Measurements from ENCODE around the gene PEX14. TPM values are rescaled to one million over a fixed set of nuclear protein-coding genes. Genes with fewer than 3 reads are reported as not detected.
A peak's percentile ranks its signal among the peaks of the same experiment; 100 is the strongest.

The PEX14 gene
- total and polyA plus RNA-seq, 9 of the 15 experiments (the other 6 are each of a cell fraction or from before 2014, with no cell fraction given): 2.6 to 45.7 (median 22.7) TPM

DNA sequence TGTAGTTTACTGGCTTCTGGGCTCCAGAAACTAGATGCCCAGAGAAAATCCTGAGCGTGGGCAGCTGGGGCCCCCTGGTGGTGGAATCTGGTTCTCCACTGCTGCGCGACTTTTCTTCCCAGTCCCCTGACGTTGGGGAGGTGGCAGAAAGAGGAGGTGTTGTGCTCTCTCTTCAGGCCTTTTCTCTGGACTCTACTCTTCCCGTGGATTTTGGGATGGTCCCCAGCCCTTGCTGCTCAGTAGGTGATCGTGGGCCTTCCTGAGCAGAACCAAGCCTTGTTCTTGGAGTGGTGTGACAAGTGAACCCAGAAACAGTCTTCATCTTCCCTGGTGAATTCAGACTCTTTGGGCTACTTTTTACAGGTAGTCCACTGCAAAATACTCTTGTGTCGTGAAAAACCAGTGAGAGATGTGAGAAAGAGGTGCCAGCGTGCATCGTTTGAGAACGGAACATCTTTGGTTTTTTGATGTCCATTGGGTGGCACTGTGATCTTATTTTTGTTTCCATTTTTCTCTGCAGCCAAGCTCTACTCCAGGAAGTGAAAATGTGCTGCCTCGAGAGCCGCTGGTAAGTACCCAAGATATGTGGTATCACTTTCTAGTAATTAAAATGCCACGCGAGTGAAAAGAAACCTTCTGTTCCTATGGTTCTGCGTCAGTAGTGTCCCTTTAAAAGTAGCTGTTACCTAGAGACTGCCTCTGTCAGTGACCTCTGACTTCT, 20.2 kb downstream of the PEX14 start (continued):
- TF ChIP-seq XRCC5 (IDR thresholded peaks at IDR 0.05; ENCODE audit: low read depth, low read length) (no peak; the same call in 1 of the 2 replicates), NR2C1 (IDR thresholded peaks at IDR 0.05) (no peak), NR2C1 (tag; IDR thresholded peaks at IDR 0.05) (no peak), TEAD1 (CRISPR knock-in tag; IDR thresholded peaks at IDR 0.05) (peak in 1 of 2 experiments; percentile 58; a peak in 1 of 4 replicates), ARNT (IDR thresholded peaks at IDR 0.05) (no peak), CCAR2 (IDR thresholded peaks at IDR 0.05; ENCODE audit: low read depth, low read length) (no peak), GABPA (tag; conservative IDR thresholded peaks at IDR 0.05; ENCODE audit: low read depth) (no peak), SIX5 (IDR thresholded peaks at IDR 0.05; ENCODE audit: borderline replicate concordance in 1 of 2, insufficient read depth in 1 of 2, low read depth in 1 of 2, low read length in 2 of 2) (no peak), CHD2 (IDR thresholded peaks at IDR 0.05; ENCODE audit: low read depth, low read length) (no peak), DACH1 (IDR thresholded peaks at IDR 0.05; ENCODE audit: partially characterized antibody) (no peak), MYBL2 (IDR thresholded peaks at IDR 0.05; ENCODE audit: low read depth) (no peak), MYBL2 (CRISPR knock-in tag; IDR thresholded peaks at IDR 0.05; ENCODE audit: borderline replicate concordance) (no peak), ETV6 (IDR thresholded peaks at IDR 0.05; ENCODE audit: borderline replicate concordance in 1 of 2, low read depth in 2 of 2, low read length in 1 of 2) (0 out of 4 replicates have a peak, but pooled peaks of 1 of the 2 experiments have one; percentile 4), ETV6 (CRISPR knock-in tag; IDR thresholded peaks at IDR 0.05; ENCODE audit: borderline replicate concordance) (no peak), ETV5 (CRISPR knock-in tag; IDR thresholded peaks at IDR 0.05; ENCODE audit: low read depth) (0 out of 2 replicates have a peak, but pooled peaks have one; percentile 44), ZNF780A (CRISPR knock-in tag; IDR thresholded peaks at IDR 0.05) (no peak), ZNF79 (CRISPR knock-in tag; IDR thresholded peaks at IDR 0.05; ENCODE audit: low read depth) (no peak), MED1 (CRISPR knock-in tag; IDR thresholded peaks at IDR 0.05; ENCODE audit: borderline replicate concordance) (no peak), POLR2G (IDR thresholded peaks at IDR 0.05; ENCODE audit: low read depth, low read length) (no peak), ADNP (tag; IDR thresholded peaks at IDR 0.05) (no peak), FOXP4 (CRISPR knock-in tag; IDR thresholded peaks at IDR 0.05; ENCODE audit: borderline replicate concordance) (no peak), GATAD2A (IDR thresholded peaks at IDR 0.05) (no peak), DEAF1 (CRISPR knock-in tag; IDR thresholded peaks at IDR 0.05) (peak; percentile 82), ZNF143 (CRISPR knock-in tag; IDR thresholded peaks at IDR 0.05) (peak; percentile 32; the same call in 1 of the 2 replicates), ZNF76 (CRISPR knock-in tag; IDR thresholded peaks at IDR 0.05; ENCODE audit: borderline replicate concordance) (no peak)
- TF ChIP-seq, protein P1, sequence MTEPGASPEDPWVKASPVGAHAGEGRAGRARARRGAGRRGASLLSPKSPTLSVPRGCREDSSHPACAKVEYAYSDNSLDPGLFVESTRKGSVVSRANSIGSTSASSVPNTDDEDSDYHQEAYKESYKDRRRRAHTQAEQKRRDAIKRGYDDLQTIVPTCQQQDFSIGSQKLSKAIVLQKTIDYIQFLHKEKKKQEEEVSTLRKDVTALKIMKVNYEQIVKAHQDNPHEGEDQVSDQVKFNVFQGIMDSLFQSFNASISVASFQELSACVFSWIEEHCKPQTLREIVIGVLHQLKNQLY (CRISPR knock-in tag; conservative IDR thresholded peaks at IDR 0.05): no peak
